PC-9 (cell line): ENCODE measurements around the gene MRPL41.

Source experiments
- CTCF ChIP-seq: fragments of 200-600 bp; sonication (generic); conservative IDR thresholded peaks from 2 replicates; pipeline ENCODE4 v1.6.1; 2017; ENCODE audit warnings: mixed run types, antibody characterized with exemption, mild to moderate bottlenecking, moderate library complexity
- EZH2 ChIP-seq: fragments of 200-600 bp; sonication (generic); IDR thresholded peaks from 2 replicates; pipeline ENCODE4 v1.8.0; 2017; ENCODE audit warnings: antibody characterized with exemption, low read depth

GRCh38 chr9:137502008-137502911 lies 49.4 kb upstream of the MRPL41 start:
- no peak for TF ChIP-seq CTCF
- TF ChIP-seq EZH2 = no peak
